GM15510 (cell line): ENCODE data around the gene CEP164.

Experiments
- POLR2A ChIP-seq: IDR thresholded peaks from 3 replicates; pipeline ENCODE4 v1.6.1; 2011; ENCODE audit warnings: borderline replicate concordance; ENCODE audit not compliant: insufficient read length; ENCODE audit errors: extremely low read depth

CEP164 gene

GRCh38 chr11:117443266-117444186 lies 115.9 kb downstream of the CEP164 start:
- no peak for TF ChIP-seq POLR2A

GRCh38 chr11:117444256-117444655 lies 116.6 kb downstream of the CEP164 start:
- TF ChIP-seq POLR2A = no peak

- no peak for TF ChIP-seq POLR2A
Measured at GRCh38 chr11:117444711-117445658, 117.3 kb downstream of the CEP164 start.

- no peak for TF ChIP-seq POLR2A
Measured at GRCh38 chr11:117449111-117449693, 121.5 kb downstream of the CEP164 start.

- TF ChIP-seq POLR2A = no peak
Measured at GRCh38 chr11:117453886-117454563, 126.4 kb downstream of the CEP164 start.

GRCh38 chr11:117454564-117454917 lies 126.9 kb downstream of the CEP164 start:
- no peak for TF ChIP-seq POLR2A

- TF ChIP-seq POLR2A = no peak
Measured at GRCh38 chr11:117456027-117456720, 128.5 kb downstream of the CEP164 start.

- no peak for TF ChIP-seq POLR2A
Measured at GRCh38 chr11:117457031-117457785, 129.6 kb downstream of the CEP164 start.

- TF ChIP-seq POLR2A = no peak
Measured at GRCh38 chr11:117457835-117458234, 130.2 kb downstream of the CEP164 start.

GRCh38 chr11:117458275-117459122 lies 130.8 kb downstream of the CEP164 start:
- no peak for TF ChIP-seq POLR2A

- no peak for TF ChIP-seq POLR2A
Measured at GRCh38 chr11:117459123-117459978, 131.7 kb downstream of the CEP164 start.

- TF ChIP-seq POLR2A = no peak
Measured at GRCh38 chr11:117459979-117460300, 132.3 kb downstream of the CEP164 start.
